ENCODE results near the gene TMEM97.

DNA sequence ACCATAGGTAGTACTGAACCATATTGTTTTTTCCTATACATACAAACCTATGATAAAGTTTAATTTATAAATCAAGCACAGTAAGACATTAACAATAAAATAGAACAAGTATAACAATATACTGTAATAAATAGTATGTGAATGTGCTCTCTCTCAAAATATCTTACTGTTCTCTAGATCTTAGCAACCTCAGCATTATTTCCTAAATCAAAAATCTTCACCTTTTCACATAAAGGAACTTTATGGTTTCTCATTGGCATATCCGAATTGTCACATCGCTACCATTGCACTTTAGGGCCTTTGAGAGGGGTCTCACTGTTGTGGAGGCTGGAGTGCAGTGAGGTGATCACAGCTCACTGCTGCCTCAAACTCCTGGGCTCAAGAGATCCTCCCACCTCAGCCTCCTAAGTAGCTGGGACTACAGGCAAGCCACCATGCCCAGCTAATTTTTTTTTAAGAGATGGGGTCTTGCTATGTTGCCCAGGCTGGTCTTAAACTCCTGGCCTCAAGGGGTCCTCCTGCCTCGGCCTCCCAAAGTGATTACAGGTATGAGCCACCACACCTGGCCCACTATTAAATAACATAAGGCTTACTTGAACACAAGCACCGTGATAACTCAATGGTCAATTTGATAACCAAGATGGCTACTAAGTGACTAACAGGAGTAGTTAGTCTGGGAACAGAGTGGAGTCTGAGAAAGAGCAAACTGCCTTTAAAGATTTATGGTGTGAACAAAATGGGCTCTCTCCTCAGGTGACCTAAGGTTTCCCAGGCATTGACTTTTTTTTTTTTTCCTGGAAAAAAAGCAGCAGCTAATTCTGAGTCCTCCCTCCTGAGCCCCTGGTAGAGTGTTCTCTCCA is 2.9 kb upstream of the TMEM97 start:
- no peak for TF ChIP-seq CTCF (IDR thresholded peaks at IDR 0.05)
- TF ChIP-seq POLR2AphosphoS5 (IDR thresholded peaks at IDR 0.05; ENCODE audit: insufficient read depth in 1 of 2, low read depth in 1 of 2) = no peak
